A549 treated with CpdA at 1 μM for 4 hours (cell line): Measurements from ENCODE around the gene RIPOR2. TPM values are rescaled to one million over a fixed set of nuclear protein-coding genes. Genes with fewer than 3 reads are reported as not detected.

ENCODE experiments used
- total RNA-seq: library from RNA; stranded (reverse); fragments of 200-300 nt; extraction: Qiagen RNA extraction; gene quantifications from 5 replicates; pipeline ENCODE4 v1.2.3, GENCODE V29; 2022; ENCODE audit warnings: low read depth

RIPOR2 gene, protein sequence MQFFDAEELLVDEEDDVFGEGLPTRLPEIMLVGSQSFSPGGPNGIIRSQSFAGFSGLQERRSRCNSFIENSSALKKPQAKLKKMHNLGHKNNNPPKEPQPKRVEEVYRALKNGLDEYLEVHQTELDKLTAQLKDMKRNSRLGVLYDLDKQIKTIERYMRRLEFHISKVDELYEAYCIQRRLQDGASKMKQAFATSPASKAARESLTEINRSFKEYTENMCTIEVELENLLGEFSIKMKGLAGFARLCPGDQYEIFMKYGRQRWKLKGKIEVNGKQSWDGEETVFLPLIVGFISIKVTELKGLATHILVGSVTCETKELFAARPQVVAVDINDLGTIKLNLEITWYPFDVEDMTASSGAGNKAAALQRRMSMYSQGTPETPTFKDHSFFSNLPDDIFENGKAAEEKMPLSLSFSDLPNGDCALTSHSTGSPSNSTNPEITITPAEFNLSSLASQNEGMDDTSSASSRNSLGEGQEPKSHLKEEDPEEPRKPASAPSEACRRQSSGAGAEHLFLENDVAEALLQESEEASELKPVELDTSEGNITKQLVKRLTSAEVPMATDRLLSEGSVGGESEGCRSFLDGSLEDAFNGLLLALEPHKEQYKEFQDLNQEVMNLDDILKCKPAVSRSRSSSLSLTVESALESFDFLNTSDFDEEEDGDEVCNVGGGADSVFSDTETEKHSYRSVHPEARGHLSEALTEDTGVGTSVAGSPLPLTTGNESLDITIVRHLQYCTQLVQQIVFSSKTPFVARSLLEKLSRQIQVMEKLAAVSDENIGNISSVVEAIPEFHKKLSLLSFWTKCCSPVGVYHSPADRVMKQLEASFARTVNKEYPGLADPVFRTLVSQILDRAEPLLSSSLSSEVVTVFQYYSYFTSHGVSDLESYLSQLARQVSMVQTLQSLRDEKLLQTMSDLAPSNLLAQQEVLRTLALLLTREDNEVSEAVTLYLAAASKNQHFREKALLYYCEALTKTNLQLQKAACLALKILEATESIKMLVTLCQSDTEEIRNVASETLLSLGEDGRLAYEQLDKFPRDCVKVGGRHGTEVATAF
- total RNA-seq, result 0.07 TPM in 1 of 5 replicates, not detected in the others

GRCh38 chr6:24935366-24936152 lies at the start of gene RIPOR2:
RIPOR2 (minus strand) TSS chr6:24935960; CDS start chr6:24935898, 62 bp downstream.

DNA sequence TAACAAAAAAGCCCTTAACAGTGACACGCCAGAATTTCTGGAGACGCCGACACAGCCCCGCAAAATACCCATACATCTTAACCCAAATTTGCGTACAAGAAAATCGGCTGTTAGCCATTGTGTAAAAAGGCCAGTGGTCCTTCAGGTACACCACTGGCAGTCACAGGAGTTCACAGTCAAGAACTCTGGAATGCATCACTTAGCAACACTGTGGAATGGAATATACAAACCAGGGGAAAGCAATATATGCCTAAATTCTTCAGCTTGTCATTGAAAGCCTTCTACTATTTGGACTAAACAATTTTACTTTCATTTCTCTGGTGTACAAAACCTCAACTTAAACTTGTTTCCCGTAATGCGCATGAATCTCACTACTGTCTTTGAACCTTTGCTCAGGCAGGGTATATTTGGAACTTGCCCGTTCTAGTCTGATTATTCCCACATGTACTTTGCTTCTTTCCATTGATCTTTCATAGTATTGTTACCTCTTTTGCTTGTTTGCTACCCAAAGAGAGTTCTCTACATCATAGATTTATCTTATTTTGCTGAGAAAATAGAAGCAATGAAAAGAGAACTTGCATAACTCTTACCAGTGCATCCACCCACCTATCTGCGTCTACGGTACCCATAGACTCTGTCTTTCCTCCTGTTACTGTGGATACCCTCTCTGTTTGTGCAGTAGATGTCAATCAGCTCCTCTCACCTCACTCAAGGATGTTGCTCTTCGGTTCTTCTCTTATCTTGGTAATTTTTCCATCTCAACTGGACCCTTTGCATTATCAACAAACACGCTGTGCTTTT lies 136.8 kb downstream of the RIPOR2 start, which contains the start of gene ARMH2:
Gene ARMH2, minus strand, starts transcription at position 178 of the 801 bp plus-strand sequence. Its CDS starts 60 bp downstream, at position 118.

DNA sequence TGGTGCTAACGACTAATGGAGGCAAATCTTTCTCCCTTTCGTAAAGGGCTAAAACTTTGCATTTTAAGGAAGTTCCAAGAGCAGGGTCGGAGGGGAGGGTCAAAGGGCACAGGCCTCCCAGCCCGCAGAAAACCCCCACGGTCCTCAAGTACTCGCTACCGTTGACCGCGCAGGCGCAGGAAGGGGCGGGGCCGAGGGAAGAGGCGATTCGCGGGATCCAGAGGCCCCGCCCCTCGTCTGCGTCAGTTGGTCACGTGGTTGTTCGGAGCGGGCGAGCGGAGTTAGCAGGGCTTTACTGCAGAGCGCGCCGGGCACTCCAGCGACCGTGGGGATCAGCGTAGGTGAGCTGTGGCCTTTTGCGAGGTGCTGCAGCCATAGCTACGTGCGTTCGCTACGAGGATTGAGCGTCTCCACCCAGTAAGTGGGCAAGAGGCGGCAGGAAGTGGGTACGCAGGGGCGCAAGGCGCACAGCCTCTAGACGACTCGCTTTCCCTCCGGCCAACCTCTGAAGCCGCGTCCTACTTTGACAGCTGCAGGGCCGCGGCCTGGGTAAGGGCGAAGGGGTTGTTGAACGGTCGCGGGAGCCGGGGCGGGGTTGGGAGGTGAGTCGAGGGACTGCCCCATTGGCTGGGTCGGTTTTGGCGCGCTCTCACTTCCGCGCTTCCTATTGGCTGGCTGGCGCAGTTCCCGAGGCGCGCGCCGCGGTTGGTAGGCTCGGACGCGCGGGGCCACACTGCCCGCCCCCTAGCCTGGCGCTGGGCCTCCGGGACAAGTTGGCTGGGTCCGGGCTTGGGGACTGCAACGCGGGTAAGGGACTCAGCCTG lies 160.9 kb downstream of the RIPOR2 start, which contains the start of gene GMNN:
Gene GMNN, plus strand, starts transcription at position 242 of the 824 bp plus-strand sequence. CDS start 2,310 bp downstream, outside the sequence.

Other genes with a start within 250 kb of the RIPOR2 start
- 51.2 to 63.3 TPM (median 54.1 TPM) in 5 replicates for gene C6orf62, start 216.8 kb downstream of the RIPOR2 start, total RNA-seq
- 53.2 to 62.5 TPM (median 54.6 TPM) in 5 replicates for gene GMNN, start 161.0 kb downstream of the RIPOR2 start, total RNA-seq
- gene ARMH2, start 137.0 kb downstream of the RIPOR2 start, total RNA-seq, result not detected in 5 replicates